PFSK-1 (cell line): Measurements from ENCODE around the gene RPL36AL.
A peak's percentile ranks its signal among the peaks of the same experiment; 100 is the strongest.

ENCODE experiments used
- FOXP2 ChIP-seq: optimal IDR thresholded peaks from 2 replicates; pipeline ENCODE3; 2011; ENCODE audit warnings: borderline replicate concordance, control low read depth, inconsistent platforms; ENCODE audit not compliant: insufficient read depth; ENCODE audit errors: extremely low read length, extremely low read depth
- POLR2AphosphoS5 ChIP-seq: IDR thresholded peaks from 2 replicates; pipeline ENCODE4 v1.6.1; 2012; ENCODE audit warnings: low read depth, mild to moderate bottlenecking, control low read depth, low read length, moderate library complexity
- SIN3A ChIP-seq: IDR thresholded peaks from 2 replicates; pipeline ENCODE4 v1.6.1; 2012; ENCODE audit warnings: mild to moderate bottlenecking, low read length, moderate library complexity, borderline replicate concordance; ENCODE audit not compliant: insufficient read depth
- TAF1 ChIP-seq: IDR thresholded peaks from 2 replicates; pipeline ENCODE4 v1.6.1; 2012; ENCODE audit warnings: low read length, control low read depth, borderline replicate concordance; ENCODE audit not compliant: insufficient read depth
- TF ChIP-seq, protein P1 (sequence below), 2 experiments: IDR thresholded peaks; 2 replicates each; pipeline versions ENCODE4 v1.6.1 to v1.8.0; 2011 to 2012; ENCODE audit warnings: low read depth in 2 of 2, low read length in 2 of 2, control low read depth in 1 of 2, inconsistent platforms in 1 of 2, mild to moderate bottlenecking in 1 of 2, moderate library complexity in 1 of 2; ENCODE audit not compliant: insufficient read depth in 1 of 2

RPL36AL gene

DNA sequence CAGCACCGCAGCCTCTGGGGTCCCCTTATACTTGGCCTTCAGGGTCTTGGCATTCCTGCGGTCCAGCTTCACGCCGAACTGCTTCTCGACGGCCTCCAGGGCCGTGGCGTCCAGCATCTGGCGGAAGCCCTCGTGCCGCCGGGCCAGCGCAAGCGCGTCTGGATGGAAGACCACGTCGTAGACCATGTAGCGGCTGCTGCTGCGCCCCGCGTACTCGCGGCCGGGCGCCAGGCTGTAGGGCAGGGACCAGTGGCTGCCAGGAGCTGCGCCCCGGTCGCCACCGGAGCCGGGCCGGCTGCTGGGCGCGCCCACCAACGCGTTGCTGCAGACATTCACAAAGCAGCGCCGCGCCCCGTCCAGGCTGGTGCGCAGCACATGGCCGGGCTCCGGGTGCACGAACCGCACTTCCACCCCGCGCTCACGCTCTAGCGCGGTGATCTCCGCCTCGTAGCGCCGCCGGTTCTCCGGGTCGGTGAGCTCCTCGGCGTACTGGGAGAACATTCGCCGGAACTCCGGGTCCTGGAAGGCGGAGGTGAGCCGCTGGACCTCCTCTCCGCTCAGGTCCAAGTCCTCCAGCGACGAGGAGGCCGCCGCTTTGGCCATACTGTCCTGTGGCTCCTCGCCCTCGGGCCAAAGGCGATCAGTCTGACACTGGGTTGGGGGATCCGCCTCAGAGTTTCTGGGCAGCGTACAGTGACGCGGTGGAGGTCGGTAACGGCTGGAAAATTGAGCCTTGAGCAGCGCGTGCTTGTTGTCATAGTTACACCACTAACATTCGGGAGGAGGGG is 14.3 kb upstream of the RPL36AL start, which contains the start of gene DNAAF2:
DNAAF2 (minus strand) TSS at position 698 of the 788 bp plus-strand sequence; CDS start at position 603, 95 bp downstream.
- no peak for TF ChIP-seq POLR2AphosphoS5
- TF ChIP-seq FOXP2, result peak; percentile 36
- 0 out of 2 replicates have a peak, but pooled peaks have one; percentile 5 for TF ChIP-seq TAF1
- no peak for TF ChIP-seq SIN3A
- TF ChIP-seq, protein P1, sequence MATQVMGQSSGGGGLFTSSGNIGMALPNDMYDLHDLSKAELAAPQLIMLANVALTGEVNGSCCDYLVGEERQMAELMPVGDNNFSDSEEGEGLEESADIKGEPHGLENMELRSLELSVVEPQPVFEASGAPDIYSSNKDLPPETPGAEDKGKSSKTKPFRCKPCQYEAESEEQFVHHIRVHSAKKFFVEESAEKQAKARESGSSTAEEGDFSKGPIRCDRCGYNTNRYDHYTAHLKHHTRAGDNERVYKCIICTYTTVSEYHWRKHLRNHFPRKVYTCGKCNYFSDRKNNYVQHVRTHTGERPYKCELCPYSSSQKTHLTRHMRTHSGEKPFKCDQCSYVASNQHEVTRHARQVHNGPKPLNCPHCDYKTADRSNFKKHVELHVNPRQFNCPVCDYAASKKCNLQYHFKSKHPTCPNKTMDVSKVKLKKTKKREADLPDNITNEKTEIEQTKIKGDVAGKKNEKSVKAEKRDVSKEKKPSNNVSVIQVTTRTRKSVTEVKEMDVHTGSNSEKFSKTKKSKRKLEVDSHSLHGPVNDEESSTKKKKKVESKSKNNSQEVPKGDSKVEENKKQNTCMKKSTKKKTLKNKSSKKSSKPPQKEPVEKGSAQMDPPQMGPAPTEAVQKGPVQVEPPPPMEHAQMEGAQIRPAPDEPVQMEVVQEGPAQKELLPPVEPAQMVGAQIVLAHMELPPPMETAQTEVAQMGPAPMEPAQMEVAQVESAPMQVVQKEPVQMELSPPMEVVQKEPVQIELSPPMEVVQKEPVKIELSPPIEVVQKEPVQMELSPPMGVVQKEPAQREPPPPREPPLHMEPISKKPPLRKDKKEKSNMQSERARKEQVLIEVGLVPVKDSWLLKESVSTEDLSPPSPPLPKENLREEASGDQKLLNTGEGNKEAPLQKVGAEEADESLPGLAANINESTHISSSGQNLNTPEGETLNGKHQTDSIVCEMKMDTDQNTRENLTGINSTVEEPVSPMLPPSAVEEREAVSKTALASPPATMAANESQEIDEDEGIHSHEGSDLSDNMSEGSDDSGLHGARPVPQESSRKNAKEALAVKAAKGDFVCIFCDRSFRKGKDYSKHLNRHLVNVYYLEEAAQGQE (IDR thresholded peaks at IDR 0.05; ENCODE audit: insufficient read depth in 1 of 2, low read depth in 2 of 2, low read length in 2 of 2), result no peak

DNA sequence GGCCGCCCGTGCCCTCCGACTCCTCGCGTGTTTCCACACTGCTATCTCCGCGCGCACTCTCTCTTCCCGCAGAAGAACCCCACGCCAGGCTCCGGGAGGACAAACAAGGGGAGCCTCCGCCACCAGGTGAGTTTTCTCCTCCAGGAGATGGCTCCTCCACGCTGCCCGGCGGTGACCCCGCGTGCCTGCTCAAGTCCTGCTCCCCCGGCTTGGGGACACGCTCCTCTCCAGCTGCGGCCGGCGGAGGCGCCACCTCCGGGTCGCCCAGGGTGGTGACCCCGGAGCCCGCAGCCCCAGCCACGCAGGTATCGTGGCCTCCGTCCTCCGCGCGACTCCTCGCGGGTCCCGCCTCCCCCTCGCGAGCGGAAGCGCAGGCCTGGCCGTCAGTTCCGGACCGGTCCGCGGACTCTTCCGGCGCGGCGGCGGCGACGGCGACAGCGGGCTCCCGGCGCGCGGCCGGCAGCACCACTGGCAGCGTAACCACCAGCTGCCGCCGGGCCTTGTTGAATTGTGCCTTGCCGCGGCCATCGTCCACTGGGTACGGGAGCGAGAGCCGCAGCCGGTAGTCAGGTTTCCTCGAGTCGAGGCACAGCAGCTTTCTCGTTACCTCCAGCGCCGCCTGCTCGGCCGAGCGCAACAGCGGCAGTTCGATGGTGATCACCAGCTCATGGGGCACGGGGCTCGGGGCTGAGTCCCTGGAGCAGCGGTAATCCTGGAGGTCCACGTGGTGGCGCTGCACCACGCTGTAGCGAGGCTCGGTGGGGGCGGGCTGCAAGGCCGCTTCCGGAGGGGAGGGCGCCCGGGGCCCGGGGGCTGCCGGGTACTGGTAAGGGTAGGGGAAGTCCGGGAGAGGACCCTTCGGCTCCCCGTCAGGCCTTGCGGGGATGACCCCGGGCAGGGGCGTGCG is 13.5 kb upstream of the RPL36AL start:
- peak; percentile 47; the same call in 1 of the 2 replicates for TF ChIP-seq TAF1
- TF ChIP-seq POLR2AphosphoS5, result peak; percentile 64
- TF ChIP-seq, protein P1 (IDR thresholded peaks at IDR 0.05; ENCODE audit: insufficient read depth in 1 of 2, low read depth in 2 of 2, low read length in 2 of 2), result no peak
- peak; percentile 67; the same call in 1 of the 2 replicates for TF ChIP-seq SIN3A
- peak; percentile 38 for TF ChIP-seq FOXP2

DNA sequence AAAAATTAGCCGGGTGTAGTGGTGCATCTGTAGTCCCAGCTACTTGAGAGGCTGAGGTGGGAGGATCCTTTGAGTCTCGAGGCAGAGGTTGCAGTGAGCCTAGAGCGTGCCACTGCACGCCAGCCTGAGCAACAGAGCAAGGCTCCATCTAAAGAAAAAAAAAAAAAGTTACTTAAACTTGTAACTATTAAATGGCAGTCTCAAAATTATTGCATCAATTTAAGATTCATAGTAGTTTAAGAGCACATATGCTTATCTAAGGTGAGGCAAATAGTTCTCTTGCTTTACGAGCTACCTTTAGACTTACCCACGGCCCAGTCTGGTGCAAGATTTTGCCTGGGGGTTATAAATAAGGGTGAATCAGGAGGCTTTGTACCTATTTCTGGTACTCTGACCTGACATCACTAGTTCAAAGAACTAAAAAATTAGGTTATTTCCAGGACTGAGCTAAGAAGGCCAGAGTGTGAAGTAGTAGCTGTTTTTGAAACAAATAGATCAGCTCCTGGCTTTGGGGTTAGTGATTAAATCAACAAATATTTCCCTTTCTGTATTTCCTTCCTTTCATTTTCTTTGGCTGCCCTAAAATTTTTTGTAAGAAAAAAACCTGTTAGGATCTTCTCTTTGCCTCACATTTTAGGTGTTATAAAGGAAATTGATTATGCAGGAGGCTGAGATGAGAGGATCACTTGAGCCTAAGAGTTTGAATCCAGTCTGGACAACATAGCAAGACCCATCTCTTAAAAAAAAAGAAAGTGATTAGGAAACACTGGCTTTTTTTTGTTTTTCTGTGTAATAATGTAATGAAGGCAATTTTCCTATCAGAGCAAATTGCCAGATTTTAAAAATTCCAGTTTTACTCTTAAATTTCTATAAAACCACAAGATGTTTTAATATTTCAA is 3.8 kb upstream of the RPL36AL start:
- TF ChIP-seq, protein P1 (IDR thresholded peaks at IDR 0.05; ENCODE audit: insufficient read depth in 1 of 2, low read depth in 2 of 2, low read length in 2 of 2), result no peak
- TF ChIP-seq FOXP2, result no peak
- no peak for TF ChIP-seq POLR2AphosphoS5
- TF ChIP-seq TAF1, result no peak

DNA sequence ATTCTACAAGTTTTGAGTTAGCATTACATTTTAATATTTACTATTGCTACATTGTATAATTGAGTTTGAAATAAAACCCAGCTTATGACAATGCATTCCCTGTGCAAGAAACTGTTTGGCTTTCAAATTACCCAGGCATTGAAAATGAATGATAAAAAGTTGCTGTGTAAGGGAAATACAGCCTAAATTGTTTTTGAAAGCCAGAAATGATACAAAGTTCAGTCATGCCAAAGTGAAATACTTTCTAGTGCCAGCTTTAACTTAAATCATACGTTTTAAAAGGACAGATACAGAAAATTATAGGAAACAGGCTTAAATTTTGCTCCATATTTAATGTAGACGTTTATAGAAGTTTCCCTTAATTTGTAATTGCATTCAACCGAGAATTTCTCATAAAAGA is 3.0 kb upstream of the RPL36AL start:
- TF ChIP-seq, protein P1 (IDR thresholded peaks at IDR 0.05; ENCODE audit: insufficient read depth in 1 of 2, low read depth in 2 of 2, low read length in 2 of 2), result no peak
- TF ChIP-seq FOXP2, result no peak
- no peak for TF ChIP-seq TAF1
- no peak for TF ChIP-seq POLR2AphosphoS5
- TF ChIP-seq SIN3A, result no peak
